Measurements from ENCODE around the gene PCNX1.
"Not testable (repeated sequence)": the region's sequence is repeated elsewhere in the genome, so short reads cannot be mapped to it uniquely, and the experiment has no call there.

The PCNX1 gene

GRCh38 chr14:70907176-70907995 is at the start of gene PCNX1:
TSS of gene PCNX1 (plus strand) at chr14:70907459. CDS start at chr14:70907851, 392 bp downstream.
- in situ Hi-C loops (cut with HindIII; ENCODE audit: low sequenced_read_pairs): no loop called here
- peak within 1 kb of the TSS; percentile 89 for H3K4me3 ChIP-seq (ENCODE audit: low read depth, low read length)
- TF ChIP-seq, protein P1, sequence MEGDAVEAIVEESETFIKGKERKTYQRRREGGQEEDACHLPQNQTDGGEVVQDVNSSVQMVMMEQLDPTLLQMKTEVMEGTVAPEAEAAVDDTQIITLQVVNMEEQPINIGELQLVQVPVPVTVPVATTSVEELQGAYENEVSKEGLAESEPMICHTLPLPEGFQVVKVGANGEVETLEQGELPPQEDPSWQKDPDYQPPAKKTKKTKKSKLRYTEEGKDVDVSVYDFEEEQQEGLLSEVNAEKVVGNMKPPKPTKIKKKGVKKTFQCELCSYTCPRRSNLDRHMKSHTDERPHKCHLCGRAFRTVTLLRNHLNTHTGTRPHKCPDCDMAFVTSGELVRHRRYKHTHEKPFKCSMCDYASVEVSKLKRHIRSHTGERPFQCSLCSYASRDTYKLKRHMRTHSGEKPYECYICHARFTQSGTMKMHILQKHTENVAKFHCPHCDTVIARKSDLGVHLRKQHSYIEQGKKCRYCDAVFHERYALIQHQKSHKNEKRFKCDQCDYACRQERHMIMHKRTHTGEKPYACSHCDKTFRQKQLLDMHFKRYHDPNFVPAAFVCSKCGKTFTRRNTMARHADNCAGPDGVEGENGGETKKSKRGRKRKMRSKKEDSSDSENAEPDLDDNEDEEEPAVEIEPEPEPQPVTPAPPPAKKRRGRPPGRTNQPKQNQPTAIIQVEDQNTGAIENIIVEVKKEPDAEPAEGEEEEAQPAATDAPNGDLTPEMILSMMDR (IDR thresholded peaks at IDR 0.05; ENCODE audit: low read depth, low read length): peak; percentile 74
- peak; percentile 85 for DNase-seq (ENCODE audit: low read depth, low spot score)

GRCh38 chr14:70857496-70857890 is 49.8 kb upstream of the PCNX1 start:
- DNase-seq (ENCODE audit: low read depth, low spot score): peak; percentile 41
- TF ChIP-seq, protein P1 (IDR thresholded peaks at IDR 0.05; ENCODE audit: low read depth, low read length): no peak
- in situ Hi-C loops (cut with HindIII; ENCODE audit: low sequenced_read_pairs): no loop called here
- H3K4me3 ChIP-seq (ENCODE audit: low read depth, low read length): no peak overlapping the region

- in situ Hi-C loops (cut with HindIII; ENCODE audit: low sequenced_read_pairs): no loop called here
- TF ChIP-seq, protein P1 (IDR thresholded peaks at IDR 0.05; ENCODE audit: low read depth, low read length): no peak
- no peak for DNase-seq (ENCODE audit: low read depth, low spot score)
- no peak overlapping the region for H3K4me3 ChIP-seq (ENCODE audit: low read depth, low read length)
Observed at GRCh38 chr14:70858641-70859040, 48.6 kb upstream of the PCNX1 start.

DNA sequence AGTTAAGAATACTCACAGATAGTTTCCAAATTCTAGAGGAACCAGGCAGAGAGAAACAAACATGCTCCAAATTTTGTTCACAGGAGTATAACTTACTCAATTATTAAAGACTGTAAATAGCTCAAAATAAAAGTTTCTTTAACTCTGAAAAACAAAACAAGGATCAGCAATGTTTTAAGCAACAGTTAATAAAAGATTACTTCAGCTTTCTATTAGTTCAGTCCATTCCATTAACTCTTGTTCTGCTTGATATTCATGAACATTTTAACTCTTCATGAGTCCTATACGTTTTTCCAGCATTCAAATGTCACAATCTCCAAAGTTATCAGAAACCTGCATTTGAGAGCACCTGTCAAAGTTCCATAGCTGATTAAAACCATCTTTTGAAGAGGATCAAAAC is 40.3 kb upstream of the PCNX1 start:
- in situ Hi-C loops (cut with HindIII; ENCODE audit: low sequenced_read_pairs); H3K4me3 ChIP-seq (ENCODE audit: low read depth, low read length); DNase-seq (ENCODE audit: low read depth, low spot score): not testable (repeated sequence)

DNA sequence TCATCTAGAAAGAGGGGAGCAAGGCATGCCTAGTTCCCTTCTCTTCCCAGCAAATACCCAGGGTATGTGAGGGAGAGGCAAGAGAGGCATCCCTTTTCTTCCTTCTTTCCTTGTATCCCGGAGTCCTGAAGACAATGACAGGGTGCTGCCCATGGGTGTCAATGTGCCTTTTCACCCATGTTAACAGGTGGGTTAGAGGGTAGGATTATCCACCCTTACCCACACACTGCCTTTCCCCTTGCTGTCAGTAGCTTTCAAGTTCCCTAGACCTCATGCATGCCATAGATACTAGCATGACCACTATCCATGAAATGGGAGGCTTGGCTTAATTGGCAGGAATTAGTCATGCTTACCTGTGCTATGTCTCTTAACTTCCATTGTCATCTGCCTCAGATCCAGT is 36.3 kb upstream of the PCNX1 start:
- no peak overlapping the region for H3K4me3 ChIP-seq (ENCODE audit: low read depth, low read length)
- DNase-seq (ENCODE audit: low read depth, low spot score): no peak
- in situ Hi-C loops (cut with HindIII; ENCODE audit: low sequenced_read_pairs): no loop called here
- TF ChIP-seq, protein P1 (IDR thresholded peaks at IDR 0.05; ENCODE audit: low read depth, low read length): no peak

DNA sequence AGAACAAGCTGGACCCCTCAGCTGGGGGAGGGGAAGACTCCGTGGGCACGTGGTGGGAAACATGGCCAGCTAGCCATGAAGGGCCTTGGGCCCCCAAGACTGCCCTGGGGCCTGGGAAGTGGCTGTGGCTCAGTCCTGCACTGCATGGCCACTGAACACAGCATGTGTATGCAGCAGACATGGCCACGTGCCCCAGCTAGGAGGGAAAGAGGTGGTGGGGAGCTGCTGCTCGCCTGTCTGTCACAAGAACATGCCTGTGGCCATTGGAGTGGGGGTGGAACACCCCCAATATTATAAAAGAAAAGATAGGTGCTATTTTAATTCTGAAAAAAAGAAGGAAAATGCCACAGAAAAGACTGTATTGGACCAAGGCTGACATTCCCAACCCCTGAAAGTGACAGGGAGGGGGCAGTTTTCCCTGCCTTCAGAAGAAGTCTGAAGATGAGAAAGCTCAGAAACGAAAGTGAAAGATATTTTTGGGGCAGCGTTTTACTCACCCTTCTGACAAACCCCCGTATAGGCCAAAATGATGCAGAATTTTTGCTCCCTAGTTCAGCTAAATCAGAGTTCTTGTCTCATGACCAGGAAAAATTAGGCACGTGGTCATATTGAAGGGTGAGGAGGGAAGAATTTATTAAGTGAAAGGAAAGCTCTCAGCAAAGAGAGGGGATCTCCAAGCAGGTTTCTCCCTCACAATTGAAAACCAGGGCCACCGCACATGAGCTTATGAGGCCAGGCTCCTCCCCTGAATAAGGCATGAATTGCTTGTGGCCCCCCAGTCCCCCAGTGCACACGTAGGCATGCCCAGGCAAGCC is 35.2 kb upstream of the PCNX1 start:
- DNase-seq (ENCODE audit: low read depth, low spot score): no peak
- in situ Hi-C loops (cut with HindIII; ENCODE audit: low sequenced_read_pairs): no loop called here
- H3K4me3 ChIP-seq (ENCODE audit: low read depth, low read length): no peak overlapping the region
- TF ChIP-seq, protein P1 (IDR thresholded peaks at IDR 0.05; ENCODE audit: low read depth, low read length): no peak

- no peak overlapping the region for H3K4me3 ChIP-seq (ENCODE audit: low read depth, low read length)
- DNase-seq (ENCODE audit: low read depth, low spot score): no peak
- in situ Hi-C loops (cut with HindIII; ENCODE audit: low sequenced_read_pairs): no loop called here
- TF ChIP-seq, protein P1 (IDR thresholded peaks at IDR 0.05; ENCODE audit: low read depth, low read length): no peak
Observed at GRCh38 chr14:70872678-70873020, 34.6 kb upstream of the PCNX1 start.
